Memory B cell (primary cell): ENCODE measurements around the gene BMPR1B.
"Not testable (repeated sequence)": the region's sequence is repeated elsewhere in the genome, so short reads cannot be mapped to it uniquely, and the experiment has no call there.

Experiments used
- ATAC-seq: fragments of 150-1000 bp; cut with Tn5 transposase; 2 replicates; pipeline ENCODE4 v1.10.0; 2021; ENCODE audit warnings: low read depth, mild to moderate bottlenecking, moderate library complexity
- DNase-seq, 2 donors: peaks; one replicate each; pipeline ENCODE4 v3.0.0; 2022; ENCODE audit warnings: low spot score in 2 of 2
- H3K27ac Mint-ChIP-seq: one replicate; pipeline ENCODE4 v1.8.0; 2022; ENCODE audit warnings: mild to moderate bottlenecking, moderate library complexity, mixed read lengths
- H3K27me3 Mint-ChIP-seq: one replicate; pipeline ENCODE4 v1.8.0; 2022; ENCODE audit warnings: mixed read lengths
- H3K36me3 Mint-ChIP-seq: one replicate; pipeline ENCODE4 v1.8.0; 2022; ENCODE audit warnings: mild to moderate bottlenecking, mixed read lengths
- H3K4me1 Mint-ChIP-seq: one replicate; pipeline ENCODE4 v1.8.0; 2022; ENCODE audit warnings: mixed read lengths
- H3K4me3 Mint-ChIP-seq: one replicate; pipeline ENCODE4 v1.8.0; 2022; ENCODE audit warnings: mild to moderate bottlenecking, moderate library complexity, mixed read lengths
- H3K9me3 Mint-ChIP-seq: one replicate; pipeline ENCODE4 v1.8.0; 2022; ENCODE audit warnings: mixed read lengths

The BMPR1B gene

GRCh38 chr4:95107004-95107403 is 349.2 kb downstream of the BMPR1B start:
- H3K27ac Mint-ChIP-seq, result no peak overlapping the region
- no peak for DNase-seq
- no peaks in the 10 kb centered on the region for H3K27me3 Mint-ChIP-seq
- ATAC-seq, result no peak
- no peaks in the 10 kb centered on the region for H3K4me1 Mint-ChIP-seq
- no peak overlapping the region for H3K4me3 Mint-ChIP-seq
- H3K9me3 Mint-ChIP-seq, result no peaks in the 10 kb centered on the region
- H3K36me3 Mint-ChIP-seq, result no peaks in the 10 kb centered on the region

- Mint-ChIP-seq H3K9me3 (no peaks in the 10 kb centered on the region), H3K4me1 (no peaks in the 10 kb centered on the region), H3K27me3 (no peaks in the 10 kb centered on the region), H3K27ac (no peak overlapping the region), H3K4me3 (no peak overlapping the region), H3K36me3 (no peaks in the 10 kb centered on the region)
- DNase-seq (no peak), ATAC-seq (no peak)
These were observed 349.9 kb downstream of the BMPR1B start for GRCh38 chr4:95107635-95108034.

GRCh38 chr4:95108883-95109421 is 351.2 kb downstream of the BMPR1B start:
- Mint-ChIP-seq H3K27ac (no peak overlapping the region), H3K27me3 (no peaks in the 10 kb centered on the region), H3K4me3 (no peak overlapping the region), H3K4me1 (no peaks in the 10 kb centered on the region), H3K36me3 (no peaks in the 10 kb centered on the region), H3K9me3 (no peaks in the 10 kb centered on the region)
- DNase-seq (no peak), ATAC-seq (no peak)

GRCh38 chr4:95114521-95114920 is 356.8 kb downstream of the BMPR1B start:
- no peaks in the 10 kb centered on the region for H3K4me1 Mint-ChIP-seq
- no peaks in the 10 kb centered on the region for H3K27me3 Mint-ChIP-seq
- H3K9me3 Mint-ChIP-seq, result no peaks in the 10 kb centered on the region
- no peak overlapping the region for H3K4me3 Mint-ChIP-seq
- DNase-seq (no peak), ATAC-seq (no peak)
- H3K27ac Mint-ChIP-seq, result no peak overlapping the region
- H3K36me3 Mint-ChIP-seq, result no peaks in the 10 kb centered on the region

GRCh38 chr4:95118497-95118896 is 360.7 kb downstream of the BMPR1B start:
- Mint-ChIP-seq H3K4me1 (no peaks in the 10 kb centered on the region), H3K36me3 (no peaks in the 10 kb centered on the region), H3K4me3 (no peak overlapping the region), H3K9me3 (no peaks in the 10 kb centered on the region), H3K27me3 (no peaks in the 10 kb centered on the region), H3K27ac (no peak overlapping the region)
- no peak for DNase-seq
- no peak for ATAC-seq

GRCh38 chr4:95120456-95120855 is 362.7 kb downstream of the BMPR1B start:
- Mint-ChIP-seq H3K4me3 (no peak overlapping the region), H3K36me3 (no peaks in the 10 kb centered on the region), H3K4me1 (no peaks in the 10 kb centered on the region), H3K9me3 (no peaks in the 10 kb centered on the region), H3K27ac (no peak overlapping the region), H3K27me3 (no peaks in the 10 kb centered on the region)
- no peak for ATAC-seq
- no peak for DNase-seq

GRCh38 chr4:95122001-95122400 is 364.2 kb downstream of the BMPR1B start:
- ATAC-seq, result no peak
- Mint-ChIP-seq H3K27ac (no peak overlapping the region), H3K9me3 (no peaks in the 10 kb centered on the region), H3K36me3 (no peaks in the 10 kb centered on the region), H3K4me1 (no peaks in the 10 kb centered on the region), H3K4me3 (no peak overlapping the region), H3K27me3 (peaks cover 3% of the 10 kb centered on the region)
- no peak for DNase-seq

GRCh38 chr4:95124906-95125504 is 367.2 kb downstream of the BMPR1B start:
- ATAC-seq, result no peak
- DNase-seq, result no peak
- Mint-ChIP-seq H3K27ac (no peak overlapping the region), H3K27me3 (peaks cover 3% of the 10 kb centered on the region), H3K4me1 (peaks cover 3% of the 10 kb centered on the region), H3K36me3 (no peaks in the 10 kb centered on the region), H3K4me3 (no peak overlapping the region), H3K9me3 (peaks cover 1% of the 10 kb centered on the region)

GRCh38 chr4:95129031-95129430 is 371.3 kb downstream of the BMPR1B start:
- Mint-ChIP-seq H3K4me1 (peaks cover 3% of the 10 kb centered on the region), H3K27me3 (peaks cover 3% of the 10 kb centered on the region), H3K9me3 (peaks cover 1% of the 10 kb centered on the region), H3K36me3 (no peaks in the 10 kb centered on the region), H3K27ac (no peak overlapping the region), H3K4me3 (no peak overlapping the region)
- no peak for ATAC-seq
- no peak for DNase-seq

- H3K27me3 Mint-ChIP-seq, result peaks cover 3% of the 10 kb centered on the region
- no peak overlapping the region for H3K27ac Mint-ChIP-seq
- no peak overlapping the region for H3K4me3 Mint-ChIP-seq
- peaks cover 1% of the 10 kb centered on the region for H3K9me3 Mint-ChIP-seq
- no peaks in the 10 kb centered on the region for H3K36me3 Mint-ChIP-seq
- ATAC-seq, result no peak
- no peak for DNase-seq
- peaks cover 3% of the 10 kb centered on the region for H3K4me1 Mint-ChIP-seq
These were observed 372.1 kb downstream of the BMPR1B start for GRCh38 chr4:95129821-95130311.

- H3K4me1 Mint-ChIP-seq, DNase-seq, ATAC-seq, H3K4me3 Mint-ChIP-seq, H3K9me3 Mint-ChIP-seq, H3K27ac Mint-ChIP-seq, H3K36me3 Mint-ChIP-seq, H3K27me3 Mint-ChIP-seq: not testable (repeated sequence)
These were observed 376.3 kb downstream of the BMPR1B start for GRCh38 chr4:95134016-95134415.

- not testable (repeated sequence) for DNase-seq, H3K27ac Mint-ChIP-seq, H3K4me3 Mint-ChIP-seq, H3K9me3 Mint-ChIP-seq, H3K4me1 Mint-ChIP-seq, H3K27me3 Mint-ChIP-seq, ATAC-seq, H3K36me3 Mint-ChIP-seq
These were observed 381.7 kb downstream of the BMPR1B start for GRCh38 chr4:95139424-95139823.

GRCh38 chr4:95141361-95141760 is 383.6 kb downstream of the BMPR1B start:
- H3K36me3 Mint-ChIP-seq, result no peaks in the 10 kb centered on the region
- no peaks in the 10 kb centered on the region for H3K4me1 Mint-ChIP-seq
- no peak for ATAC-seq
- no peak overlapping the region for H3K4me3 Mint-ChIP-seq
- H3K27ac Mint-ChIP-seq, result no peak overlapping the region
- peaks cover 3% of the 10 kb centered on the region for H3K9me3 Mint-ChIP-seq
- peaks cover 2% of the 10 kb centered on the region for H3K27me3 Mint-ChIP-seq
- DNase-seq, result no peak

- no peak overlapping the region for H3K27ac Mint-ChIP-seq
- DNase-seq (no peak), ATAC-seq (no peak)
- no peaks in the 10 kb centered on the region for H3K4me1 Mint-ChIP-seq
- H3K9me3 Mint-ChIP-seq, result peaks cover 2% of the 10 kb centered on the region
- peaks cover 2% of the 10 kb centered on the region for H3K27me3 Mint-ChIP-seq
- no peak overlapping the region for H3K4me3 Mint-ChIP-seq
- no peaks in the 10 kb centered on the region for H3K36me3 Mint-ChIP-seq
These were observed 385.2 kb downstream of the BMPR1B start for GRCh38 chr4:95142932-95143331.

GRCh38 chr4:95151255-95151654 is 393.5 kb downstream of the BMPR1B start:
- DNase-seq, result no peak
- Mint-ChIP-seq H3K27ac (no peak overlapping the region), H3K4me3 (no peak overlapping the region), H3K36me3 (no peaks in the 10 kb centered on the region), H3K9me3 (no peaks in the 10 kb centered on the region), H3K4me1 (no peaks in the 10 kb centered on the region), H3K27me3 (no peaks in the 10 kb centered on the region)
- no peak for ATAC-seq
